ENCODE data around the gene RNASE13.

DNA sequence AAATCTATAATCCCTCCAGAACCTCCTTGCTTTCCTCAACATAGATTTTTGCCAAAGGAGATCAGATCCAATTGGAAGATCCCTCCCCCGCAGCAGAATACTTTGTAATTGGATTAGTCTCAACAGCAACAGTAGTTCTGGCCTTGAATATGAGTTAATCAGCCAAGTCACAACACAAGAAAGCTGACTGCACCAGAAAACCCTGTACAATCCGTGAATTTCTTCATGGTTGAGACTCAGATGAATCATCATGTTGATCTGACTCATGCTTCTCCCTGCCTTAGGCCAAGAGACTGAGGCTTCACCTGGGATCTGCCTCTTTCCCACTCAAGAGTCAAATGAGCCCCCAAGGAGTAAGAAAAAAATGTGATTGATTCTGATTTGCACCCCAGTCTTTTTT is 47.8 kb downstream of the RNASE13 start:
- TF ChIP-seq, protein P1, sequence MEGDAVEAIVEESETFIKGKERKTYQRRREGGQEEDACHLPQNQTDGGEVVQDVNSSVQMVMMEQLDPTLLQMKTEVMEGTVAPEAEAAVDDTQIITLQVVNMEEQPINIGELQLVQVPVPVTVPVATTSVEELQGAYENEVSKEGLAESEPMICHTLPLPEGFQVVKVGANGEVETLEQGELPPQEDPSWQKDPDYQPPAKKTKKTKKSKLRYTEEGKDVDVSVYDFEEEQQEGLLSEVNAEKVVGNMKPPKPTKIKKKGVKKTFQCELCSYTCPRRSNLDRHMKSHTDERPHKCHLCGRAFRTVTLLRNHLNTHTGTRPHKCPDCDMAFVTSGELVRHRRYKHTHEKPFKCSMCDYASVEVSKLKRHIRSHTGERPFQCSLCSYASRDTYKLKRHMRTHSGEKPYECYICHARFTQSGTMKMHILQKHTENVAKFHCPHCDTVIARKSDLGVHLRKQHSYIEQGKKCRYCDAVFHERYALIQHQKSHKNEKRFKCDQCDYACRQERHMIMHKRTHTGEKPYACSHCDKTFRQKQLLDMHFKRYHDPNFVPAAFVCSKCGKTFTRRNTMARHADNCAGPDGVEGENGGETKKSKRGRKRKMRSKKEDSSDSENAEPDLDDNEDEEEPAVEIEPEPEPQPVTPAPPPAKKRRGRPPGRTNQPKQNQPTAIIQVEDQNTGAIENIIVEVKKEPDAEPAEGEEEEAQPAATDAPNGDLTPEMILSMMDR (IDR thresholded peaks at IDR 0.05): no peak
- TF ChIP-seq EP300 (IDR thresholded peaks at IDR 0.05): no peak
